HG03135 (cell line): ENCODE results near the gene RANBP10.

Experiments
- ATAC-seq: cut with Tn5 transposase; IDR thresholded peaks from one replicate; pipeline ENCODE4 v1.9.1; 2021; ENCODE audit warnings: mild to moderate bottlenecking, moderate library complexity; ENCODE audit not compliant: unreplicated experiment

RANBP10 gene

DNA sequence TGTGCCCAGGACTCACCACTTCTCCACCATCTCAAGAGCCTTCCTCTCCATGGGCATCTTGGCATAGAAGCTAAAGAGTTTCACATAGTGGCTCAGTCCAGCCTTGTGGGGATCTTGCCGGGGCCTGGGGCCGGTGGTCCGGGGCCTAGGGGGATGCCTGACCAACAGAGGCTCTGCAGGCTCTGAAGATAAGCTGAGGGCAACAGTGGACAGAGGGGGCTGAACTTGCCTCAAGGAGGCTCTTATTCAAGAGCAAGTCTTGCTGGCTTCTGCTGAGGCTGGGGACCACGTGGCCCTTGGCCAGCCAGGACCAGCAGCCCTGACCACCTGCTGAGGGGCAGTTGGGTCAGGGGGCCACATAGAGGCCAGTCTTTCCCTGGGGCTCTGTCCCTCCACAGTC lies 22.3 kb upstream of the RANBP10 start:
- no peak for ATAC-seq

DNA sequence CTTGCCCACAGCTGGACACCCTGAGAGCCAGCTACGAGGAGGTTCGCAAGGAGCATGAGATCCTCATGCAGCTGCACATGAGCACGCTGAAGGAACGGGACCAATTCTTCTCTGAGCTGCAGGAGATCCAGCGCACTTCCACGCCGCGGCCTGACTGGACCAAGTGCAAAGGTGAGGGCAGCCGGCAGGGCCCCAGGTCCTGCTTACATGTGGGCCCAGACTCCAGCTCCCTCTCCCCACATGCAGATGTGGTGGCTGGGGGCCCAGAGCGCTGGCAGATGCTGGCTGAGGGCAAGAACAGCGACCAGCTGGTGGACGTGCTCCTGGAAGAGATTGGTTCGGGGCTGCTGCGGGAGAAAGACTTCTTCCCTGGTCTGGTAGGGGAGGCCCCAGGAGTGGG lies 19.5 kb upstream of the RANBP10 start:
- ATAC-seq = no peak

DNA sequence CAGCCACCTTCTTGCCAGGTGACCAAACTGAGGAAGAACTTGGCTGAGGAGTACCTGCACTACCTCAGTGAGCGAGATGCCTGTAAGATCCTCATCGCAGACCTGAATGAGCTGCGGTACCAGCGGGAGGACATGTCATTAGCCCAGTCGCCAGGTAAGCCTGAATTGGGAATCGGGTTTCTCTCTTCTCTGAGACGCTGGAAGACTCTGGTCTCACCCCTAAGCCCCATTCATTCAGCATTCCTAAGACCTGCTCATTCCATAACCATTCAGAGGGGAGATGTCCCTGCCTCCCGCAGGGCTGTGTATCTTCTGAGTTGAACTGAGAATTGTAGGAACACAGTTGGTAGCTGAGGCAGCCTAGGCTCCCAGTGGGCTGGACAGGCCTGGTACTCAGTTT lies 18.8 kb upstream of the RANBP10 start:
- ATAC-seq = no peak

DNA sequence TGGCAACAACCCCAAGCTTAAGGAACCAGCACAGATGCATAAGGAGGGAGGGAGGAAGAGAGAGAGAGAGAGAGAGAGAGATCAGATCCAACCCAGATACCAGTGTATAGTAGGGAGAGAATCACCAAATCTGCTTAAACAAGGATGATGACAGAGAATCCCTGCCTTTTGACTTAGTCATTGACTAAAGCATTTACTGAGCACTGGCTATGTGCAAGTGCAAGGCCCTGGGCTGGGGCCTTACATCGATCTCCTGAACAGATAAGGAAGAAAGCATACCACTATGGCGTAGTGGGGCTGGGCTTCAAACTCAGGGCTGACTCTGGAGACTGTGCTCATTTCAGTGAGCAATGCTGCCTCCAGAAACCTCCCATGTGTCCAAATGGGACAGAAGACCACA lies 16.2 kb upstream of the RANBP10 start:
- ATAC-seq = no peak

DNA sequence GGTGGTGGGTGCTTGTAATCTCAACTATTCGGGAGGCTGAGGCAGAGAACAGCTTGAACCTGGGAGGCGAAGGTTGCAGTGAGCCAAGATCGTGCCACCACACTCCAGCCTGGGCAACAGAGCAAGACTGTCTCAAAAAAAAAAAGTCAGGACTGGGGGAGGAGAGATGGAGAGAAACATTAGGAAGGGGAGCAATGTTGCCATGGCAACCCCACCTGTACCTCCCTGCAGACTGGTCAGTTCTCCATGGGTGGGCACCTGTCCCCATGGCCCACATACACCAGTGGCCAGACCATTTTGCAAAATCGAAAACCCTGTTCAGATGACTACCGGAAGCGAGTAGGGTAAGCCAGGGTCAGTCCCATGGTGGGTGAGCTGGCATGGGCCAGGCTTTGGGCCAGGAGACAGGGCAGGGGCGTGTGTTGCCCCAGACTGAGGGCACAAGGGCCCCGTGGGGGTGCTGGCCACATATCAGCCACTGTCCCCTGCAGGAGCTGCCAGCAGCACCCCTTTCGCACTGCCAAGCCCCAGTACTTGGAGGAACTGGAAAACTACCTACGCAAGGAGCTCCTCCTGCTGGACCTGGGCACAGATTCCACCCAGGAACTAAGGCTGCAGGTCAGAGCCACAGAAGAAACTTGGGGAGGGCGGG lies 14.4 kb upstream of the RANBP10 start:
- no peak for ATAC-seq

DNA sequence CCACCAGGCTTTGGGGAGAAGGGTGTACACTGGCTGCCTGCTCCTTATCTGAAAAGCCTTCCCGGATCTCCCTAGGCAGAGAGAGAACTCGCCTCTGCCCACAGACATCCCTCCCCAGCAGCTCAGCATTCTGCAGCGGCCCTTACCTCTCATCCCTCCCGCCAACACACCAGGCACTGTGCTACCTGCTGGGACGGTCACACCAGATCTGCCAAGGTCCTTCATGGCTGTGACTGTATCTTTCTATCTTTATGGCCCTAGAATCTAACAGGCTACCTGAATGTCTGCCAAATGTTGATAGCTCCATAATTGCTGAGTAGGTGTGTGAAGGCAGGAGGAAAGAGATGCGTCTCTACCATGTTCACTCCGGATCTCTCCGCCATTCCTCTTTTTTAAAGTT lies 8.2 kb upstream of the RANBP10 start:
- ATAC-seq = no peak

DNA sequence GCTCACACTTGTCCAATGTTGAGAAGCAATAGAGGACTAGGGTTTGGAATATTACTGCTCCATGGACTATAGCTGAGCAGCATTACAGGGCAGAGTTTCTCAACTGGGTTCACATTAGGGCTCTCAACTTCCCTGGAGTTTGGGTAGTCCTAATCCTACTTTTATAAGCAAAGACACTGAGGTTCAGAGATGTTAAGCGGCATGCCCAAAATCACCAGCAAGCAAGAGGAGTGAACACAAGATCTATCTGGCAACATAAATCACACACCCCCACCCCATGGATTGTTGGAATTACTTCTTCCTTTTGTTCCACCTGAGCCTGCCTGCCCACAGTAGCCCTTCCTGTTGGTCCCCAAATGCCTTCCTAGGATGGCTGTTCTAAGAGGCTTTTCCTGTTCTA lies 5.5 kb upstream of the RANBP10 start:
- ATAC-seq = no peak

DNA sequence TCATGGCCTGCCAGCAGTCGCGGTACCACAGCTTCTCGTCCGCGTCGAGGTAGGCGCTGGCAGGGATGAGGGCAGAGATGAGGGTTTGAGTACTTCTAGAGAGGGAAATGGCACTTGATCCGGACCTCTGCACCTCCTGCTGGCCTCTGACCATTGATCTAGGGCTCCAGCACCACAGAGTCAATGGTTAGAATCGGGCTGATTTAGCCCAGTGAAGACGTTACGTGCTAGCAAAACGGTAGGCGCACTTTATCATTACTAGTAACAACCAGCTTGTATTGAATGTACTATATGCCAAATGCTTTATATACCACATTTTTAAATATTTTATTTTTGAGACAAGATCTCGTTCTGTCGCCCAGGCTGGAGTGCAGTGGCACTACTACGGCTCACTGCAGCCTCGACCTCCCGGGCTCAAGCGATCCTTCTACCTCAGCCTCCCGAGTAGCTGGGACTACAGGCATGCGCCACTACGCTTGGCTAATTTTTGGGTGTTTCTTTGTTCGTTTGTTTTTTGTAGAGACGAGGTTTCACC lies 855 bp upstream of the RANBP10 start:
- no peak for ATAC-seq

DNA sequence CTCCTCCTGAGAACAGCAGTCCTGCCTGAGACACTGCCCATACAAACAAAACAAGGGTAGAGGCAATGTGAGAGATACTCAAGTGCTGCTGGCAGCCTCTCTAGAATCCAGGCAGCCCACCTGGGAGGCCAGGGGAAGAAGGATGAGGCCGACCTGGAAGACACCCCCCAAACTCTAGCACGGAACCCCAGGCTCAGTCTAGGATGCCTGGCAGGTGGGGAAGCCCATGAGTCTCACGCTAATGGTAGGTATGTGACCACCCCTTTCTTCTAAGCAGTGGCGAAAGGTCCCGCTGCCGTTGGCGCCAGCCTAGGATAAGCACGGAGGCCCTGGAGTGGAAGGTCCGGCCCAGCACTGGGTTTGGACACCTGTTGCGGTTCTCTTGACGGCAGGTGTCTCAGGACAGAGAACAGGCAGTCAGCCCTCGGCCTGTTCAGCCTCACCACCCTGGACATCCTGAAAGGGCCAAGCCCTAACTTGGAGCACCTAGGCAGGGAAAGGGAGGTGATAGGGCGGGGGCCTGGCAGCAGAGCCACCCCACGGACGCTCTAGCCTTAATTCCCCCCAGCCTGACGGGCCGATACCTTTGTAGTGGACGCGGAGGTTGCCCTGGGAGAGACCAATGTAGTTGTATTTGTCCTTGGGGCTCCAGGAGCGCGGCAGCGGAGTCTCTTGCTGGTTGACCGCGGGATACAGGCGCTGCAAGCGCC lies 487 bp downstream of the RANBP10 start:
- ATAC-seq = peak; percentile 1

DNA sequence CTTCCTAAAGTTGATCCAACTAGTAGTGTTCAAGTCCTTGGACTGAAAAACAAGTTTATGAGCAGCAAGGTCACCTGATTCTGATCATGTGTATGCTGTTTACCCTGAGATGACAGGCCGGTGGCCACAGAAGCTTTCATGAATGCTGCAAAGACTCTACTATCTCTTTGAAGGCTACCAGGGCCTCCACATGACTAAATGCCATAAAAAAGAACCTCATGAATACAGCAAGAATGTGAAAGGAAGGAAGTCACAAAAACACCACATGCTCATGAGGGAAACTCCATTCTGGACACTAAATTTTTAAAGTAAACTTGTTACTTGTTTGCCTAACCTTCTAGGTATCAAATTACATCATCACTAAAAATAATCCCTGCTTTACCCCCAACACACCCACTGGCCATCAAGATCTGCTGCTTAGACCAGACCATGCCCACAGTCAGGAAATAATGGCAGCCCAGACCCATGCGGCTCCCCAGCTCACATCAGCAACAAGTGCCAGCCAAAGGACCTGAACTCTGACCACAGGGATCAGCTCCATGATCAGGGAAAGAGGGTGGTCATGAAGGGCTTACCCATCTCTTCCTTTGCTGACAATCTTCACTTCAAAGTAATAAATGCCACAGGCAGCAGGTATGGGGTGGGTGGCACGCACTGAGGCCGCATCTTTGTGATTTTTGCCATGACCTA lies 1.4 kb downstream of the RANBP10 start:
- ATAC-seq = no peak

DNA sequence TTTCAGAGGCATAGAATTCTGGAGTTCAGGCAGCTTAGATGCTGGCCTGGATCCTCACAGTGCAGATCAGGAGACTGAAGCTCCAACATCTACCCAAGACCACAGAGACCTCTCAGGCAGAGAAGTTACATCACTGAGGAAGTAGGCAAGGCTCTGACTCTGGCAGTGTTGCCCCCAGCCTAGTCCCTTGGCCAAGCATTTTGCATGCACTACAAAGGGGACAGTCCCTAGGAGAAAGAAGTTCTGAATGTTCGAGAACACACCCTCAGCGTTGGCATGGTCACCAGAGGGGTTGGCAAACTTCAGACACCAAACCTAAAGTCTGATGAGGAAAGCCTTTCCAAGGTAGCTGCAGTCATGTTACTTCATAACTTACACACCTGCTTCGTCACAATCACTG lies 2.5 kb downstream of the RANBP10 start:
- ATAC-seq = no peak

DNA sequence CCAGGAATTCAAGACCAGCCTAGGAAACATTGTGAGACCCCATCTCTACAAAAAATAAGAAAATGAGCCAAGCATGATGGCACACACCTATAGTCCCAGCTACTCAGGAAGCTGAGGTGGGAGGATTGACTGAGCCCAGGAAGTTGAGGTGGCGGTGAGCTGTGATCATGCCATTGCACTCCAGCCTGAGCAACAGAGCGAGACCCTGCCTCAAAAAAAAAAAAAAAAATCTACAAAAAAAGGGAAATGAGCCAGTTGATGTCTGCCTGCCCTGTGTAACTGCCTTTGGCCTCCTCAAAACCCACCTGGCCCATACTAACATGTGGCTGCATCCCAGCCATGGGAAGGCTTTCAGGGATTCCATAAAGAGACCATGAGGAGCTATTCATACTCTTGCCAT lies 4.5 kb downstream of the RANBP10 start:
- no peak for ATAC-seq

DNA sequence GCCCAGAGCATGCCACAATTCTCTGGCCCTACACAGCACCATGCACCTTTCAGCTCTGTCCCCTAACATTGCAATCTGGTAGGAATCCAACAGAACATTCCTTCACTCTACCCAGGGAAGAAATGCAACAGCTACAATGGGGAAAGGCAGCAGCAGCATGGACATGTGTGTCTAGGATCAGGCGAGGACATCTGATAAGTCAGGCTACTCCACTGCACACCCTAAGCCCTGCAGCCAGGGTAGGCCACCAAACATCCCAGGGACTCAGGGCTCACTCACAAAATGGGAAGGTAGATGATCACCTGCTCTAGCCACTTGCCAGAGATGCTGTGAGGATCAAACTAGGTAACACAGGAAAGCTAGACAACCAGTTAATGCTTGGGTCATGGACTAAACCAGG lies 5.1 kb downstream of the RANBP10 start:
- ATAC-seq = no peak

DNA sequence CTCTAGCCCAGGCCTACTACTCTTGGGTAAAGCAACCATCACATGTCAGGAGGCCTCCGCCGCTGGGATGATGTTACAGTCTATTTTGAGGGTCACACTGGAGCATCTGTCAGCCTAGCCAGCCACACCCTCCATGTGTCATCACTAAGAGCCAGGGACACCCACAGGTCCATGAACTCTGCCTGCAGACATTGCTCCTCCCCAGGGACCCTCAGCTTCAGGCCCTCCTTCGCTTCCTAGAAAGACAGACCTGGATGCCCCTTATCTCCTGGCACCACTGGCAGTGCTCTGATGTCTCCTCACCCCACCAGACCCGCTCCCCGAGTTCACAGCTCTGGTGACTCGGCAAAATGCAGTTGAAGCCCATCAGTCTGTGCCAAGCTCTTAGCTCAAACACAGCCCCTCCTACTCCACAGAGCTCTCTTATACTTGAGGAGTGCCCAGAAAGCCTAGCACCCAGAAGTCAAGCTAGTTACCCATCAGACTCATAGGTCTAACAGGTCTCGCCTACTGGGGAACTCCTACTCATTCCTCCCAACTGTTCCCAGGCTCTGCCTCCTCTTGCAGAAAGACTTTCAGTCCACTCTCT lies 5.9 kb downstream of the RANBP10 start:
- ATAC-seq = no peak

DNA sequence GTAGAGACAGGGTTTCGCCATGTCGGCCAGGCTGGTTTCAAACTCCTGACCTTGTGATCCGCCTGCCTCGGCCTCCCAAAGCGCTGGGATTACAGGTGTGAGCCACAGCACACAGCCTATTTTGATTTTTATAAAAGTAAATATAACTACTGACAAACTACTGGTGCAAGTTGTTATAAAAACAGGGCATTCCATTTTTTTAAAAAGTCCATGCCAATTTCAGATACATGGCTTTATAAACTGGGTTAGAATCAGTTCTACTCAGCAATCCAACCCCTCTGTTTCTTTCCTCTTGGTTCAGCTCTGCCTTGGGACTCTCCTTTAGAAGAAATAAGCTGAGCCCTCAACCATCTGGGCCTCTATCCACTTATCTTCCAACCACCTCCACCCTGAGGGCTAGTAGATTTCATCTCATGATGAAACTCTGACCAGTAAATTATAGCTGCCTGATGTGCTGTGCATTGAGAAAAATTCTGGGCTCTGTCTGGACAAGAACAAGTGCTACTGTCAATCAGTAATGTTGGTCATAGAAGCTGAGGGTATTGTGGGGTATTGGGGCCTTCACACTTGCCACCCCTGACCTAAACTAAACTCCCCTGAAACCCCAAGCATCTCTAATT lies 10.2 kb downstream of the RANBP10 start:
- no peak for ATAC-seq

DNA sequence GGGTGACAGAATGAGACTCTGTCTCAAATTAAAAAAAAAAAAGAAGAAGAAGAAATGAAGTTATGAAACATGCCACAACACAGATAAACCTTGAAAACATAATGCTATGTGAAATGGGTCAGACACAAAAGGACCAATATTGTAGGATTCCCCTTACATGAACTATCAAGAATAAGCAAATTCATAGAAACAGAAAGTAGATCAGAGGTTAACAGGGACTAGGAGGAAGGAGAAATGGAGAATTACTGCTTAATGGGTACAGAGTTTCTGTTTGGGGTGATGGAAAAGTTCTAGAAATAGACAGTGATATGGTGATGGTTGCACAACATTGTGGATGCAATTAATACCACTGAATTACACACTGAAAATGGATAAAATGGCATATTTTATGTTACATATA lies 16.3 kb downstream of the RANBP10 start:
- no peak for ATAC-seq

DNA sequence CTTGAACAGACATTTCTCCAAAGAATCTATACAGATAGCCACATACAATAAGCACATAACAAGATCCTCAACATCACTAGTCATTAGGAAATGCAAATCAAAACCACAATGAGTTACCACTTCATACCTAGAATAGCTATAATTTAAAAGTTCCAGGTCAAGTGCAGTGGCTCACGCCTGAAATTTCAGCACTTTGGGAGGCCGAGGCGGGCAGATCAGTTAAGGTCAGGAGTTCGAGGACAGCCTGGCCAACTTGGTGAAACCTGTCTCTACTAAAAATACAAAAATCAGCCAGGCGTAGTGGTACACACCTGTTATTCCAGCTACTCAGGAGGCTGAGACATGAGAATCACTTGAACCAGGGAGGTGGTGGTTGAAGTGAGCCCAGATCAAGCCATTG lies 19.9 kb downstream of the RANBP10 start:
- ATAC-seq = no peak

DNA sequence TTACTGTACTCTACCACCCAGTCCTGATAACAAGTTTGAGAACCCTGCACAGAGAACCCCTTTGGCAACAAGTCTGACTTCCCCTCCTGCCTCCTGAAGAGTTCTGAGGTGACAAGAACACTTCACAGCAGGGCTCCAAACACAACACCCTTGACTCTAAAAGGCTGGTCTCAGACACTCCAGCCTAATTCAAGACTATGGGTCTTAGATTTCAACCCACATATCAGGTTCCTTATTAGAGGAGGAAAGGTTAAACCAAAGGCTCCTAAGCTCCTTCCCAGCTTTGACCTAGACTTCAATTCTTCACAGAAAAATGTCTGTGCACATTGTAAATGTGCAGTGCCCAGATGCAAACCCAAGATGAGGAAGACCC lies 23.0 kb downstream of the RANBP10 start:
- no peak for ATAC-seq

DNA sequence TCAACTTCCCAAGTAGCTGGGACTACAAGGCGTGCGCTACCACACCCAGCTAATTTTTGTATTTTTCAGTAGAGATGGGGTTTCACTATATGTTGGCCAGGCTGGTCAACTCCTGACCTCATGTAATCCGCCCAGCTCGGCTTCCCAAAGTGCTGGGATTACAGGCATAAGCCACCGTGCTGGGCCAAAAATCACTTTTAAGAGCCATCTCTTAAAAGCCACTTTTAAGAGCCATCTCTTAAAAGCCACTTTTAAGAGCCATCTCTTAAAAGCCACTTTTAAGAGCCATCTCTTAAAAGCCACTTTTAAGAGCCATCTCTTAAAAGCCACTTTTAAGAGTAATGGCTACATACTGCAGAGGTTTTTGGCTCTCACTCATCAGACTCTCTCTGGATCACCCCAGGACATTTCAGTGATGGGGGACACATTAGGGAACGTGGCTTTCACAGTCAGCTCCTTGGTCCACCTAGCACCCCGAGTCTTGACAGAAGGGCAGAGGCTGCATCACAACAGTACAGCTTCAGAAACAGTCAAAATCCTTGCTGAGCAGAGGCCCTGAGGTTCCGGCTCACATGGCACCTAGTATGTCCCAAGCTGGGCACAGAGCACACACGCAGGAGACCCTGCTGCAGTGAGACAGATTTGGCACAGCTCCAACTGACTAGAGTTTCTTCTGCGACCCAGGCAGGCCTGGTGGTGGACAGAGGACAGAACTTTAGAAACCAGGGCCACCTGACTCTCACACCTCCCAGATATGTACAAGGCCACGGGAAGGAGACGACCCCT lies 23.6 kb downstream of the RANBP10 start:
- no peak for ATAC-seq

DNA sequence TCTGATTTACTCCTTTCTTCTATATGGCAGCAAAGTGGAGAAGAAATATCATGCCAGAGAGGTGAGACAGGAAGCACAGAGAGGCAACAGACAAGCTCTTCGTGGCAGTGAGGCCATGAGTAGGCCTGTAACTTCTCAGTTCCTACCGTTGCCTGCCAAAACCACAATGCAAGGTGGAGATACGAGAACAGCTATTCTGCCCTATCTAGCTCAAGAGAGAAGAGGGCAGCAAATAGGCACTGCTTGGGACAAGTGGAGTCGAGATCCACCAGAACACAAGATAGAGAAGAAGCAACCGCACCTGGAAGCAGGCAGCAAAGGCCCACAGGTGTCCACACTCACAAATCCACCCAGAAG lies 24.8 kb downstream of the RANBP10 start:
- ATAC-seq = no peak
